ENCODE measurements around the gene ATP8A2.

GRCh38 chr13:25929816-25930215 is 558.0 kb downstream of the ATP8A2 start:
- TF ChIP-seq, protein P1, sequence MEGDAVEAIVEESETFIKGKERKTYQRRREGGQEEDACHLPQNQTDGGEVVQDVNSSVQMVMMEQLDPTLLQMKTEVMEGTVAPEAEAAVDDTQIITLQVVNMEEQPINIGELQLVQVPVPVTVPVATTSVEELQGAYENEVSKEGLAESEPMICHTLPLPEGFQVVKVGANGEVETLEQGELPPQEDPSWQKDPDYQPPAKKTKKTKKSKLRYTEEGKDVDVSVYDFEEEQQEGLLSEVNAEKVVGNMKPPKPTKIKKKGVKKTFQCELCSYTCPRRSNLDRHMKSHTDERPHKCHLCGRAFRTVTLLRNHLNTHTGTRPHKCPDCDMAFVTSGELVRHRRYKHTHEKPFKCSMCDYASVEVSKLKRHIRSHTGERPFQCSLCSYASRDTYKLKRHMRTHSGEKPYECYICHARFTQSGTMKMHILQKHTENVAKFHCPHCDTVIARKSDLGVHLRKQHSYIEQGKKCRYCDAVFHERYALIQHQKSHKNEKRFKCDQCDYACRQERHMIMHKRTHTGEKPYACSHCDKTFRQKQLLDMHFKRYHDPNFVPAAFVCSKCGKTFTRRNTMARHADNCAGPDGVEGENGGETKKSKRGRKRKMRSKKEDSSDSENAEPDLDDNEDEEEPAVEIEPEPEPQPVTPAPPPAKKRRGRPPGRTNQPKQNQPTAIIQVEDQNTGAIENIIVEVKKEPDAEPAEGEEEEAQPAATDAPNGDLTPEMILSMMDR (IDR thresholded peaks at IDR 0.05): no peak
- TF ChIP-seq, protein P2, sequence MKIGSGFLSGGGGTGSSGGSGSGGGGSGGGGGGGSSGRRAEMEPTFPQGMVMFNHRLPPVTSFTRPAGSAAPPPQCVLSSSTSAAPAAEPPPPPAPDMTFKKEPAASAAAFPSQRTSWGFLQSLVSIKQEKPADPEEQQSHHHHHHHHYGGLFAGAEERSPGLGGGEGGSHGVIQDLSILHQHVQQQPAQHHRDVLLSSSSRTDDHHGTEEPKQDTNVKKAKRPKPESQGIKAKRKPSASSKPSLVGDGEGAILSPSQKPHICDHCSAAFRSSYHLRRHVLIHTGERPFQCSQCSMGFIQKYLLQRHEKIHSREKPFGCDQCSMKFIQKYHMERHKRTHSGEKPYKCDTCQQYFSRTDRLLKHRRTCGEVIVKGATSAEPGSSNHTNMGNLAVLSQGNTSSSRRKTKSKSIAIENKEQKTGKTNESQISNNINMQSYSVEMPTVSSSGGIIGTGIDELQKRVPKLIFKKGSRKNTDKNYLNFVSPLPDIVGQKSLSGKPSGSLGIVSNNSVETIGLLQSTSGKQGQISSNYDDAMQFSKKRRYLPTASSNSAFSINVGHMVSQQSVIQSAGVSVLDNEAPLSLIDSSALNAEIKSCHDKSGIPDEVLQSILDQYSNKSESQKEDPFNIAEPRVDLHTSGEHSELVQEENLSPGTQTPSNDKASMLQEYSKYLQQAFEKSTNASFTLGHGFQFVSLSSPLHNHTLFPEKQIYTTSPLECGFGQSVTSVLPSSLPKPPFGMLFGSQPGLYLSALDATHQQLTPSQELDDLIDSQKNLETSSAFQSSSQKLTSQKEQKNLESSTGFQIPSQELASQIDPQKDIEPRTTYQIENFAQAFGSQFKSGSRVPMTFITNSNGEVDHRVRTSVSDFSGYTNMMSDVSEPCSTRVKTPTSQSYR (CRISPR knock-in tag; IDR thresholded peaks at IDR 0.05): no peak
- TF ChIP-seq PRDM15 (CRISPR knock-in tag; IDR thresholded peaks at IDR 0.05) (no peak), ESRRA (CRISPR knock-in tag; IDR thresholded peaks at IDR 0.05; ENCODE audit: borderline replicate concordance) (no peak), USF2 (CRISPR knock-in tag; IDR thresholded peaks at IDR 0.05) (no peak), ATF1 (CRISPR knock-in tag; IDR thresholded peaks at IDR 0.05) (no peak), SP1 (CRISPR knock-in tag; conservative IDR thresholded peaks at IDR 0.05) (no peak), ZBTB21 (CRISPR knock-in tag; IDR thresholded peaks at IDR 0.05; ENCODE audit: borderline replicate concordance) (no peak)
- TF ChIP-seq, protein P3, sequence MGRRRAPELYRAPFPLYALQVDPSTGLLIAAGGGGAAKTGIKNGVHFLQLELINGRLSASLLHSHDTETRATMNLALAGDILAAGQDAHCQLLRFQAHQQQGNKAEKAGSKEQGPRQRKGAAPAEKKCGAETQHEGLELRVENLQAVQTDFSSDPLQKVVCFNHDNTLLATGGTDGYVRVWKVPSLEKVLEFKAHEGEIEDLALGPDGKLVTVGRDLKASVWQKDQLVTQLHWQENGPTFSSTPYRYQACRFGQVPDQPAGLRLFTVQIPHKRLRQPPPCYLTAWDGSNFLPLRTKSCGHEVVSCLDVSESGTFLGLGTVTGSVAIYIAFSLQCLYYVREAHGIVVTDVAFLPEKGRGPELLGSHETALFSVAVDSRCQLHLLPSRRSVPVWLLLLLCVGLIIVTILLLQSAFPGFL (CRISPR knock-in tag; IDR thresholded peaks at IDR 0.05; ENCODE audit: borderline replicate concordance): no peak
- TF ChIP-seq, protein P4, sequence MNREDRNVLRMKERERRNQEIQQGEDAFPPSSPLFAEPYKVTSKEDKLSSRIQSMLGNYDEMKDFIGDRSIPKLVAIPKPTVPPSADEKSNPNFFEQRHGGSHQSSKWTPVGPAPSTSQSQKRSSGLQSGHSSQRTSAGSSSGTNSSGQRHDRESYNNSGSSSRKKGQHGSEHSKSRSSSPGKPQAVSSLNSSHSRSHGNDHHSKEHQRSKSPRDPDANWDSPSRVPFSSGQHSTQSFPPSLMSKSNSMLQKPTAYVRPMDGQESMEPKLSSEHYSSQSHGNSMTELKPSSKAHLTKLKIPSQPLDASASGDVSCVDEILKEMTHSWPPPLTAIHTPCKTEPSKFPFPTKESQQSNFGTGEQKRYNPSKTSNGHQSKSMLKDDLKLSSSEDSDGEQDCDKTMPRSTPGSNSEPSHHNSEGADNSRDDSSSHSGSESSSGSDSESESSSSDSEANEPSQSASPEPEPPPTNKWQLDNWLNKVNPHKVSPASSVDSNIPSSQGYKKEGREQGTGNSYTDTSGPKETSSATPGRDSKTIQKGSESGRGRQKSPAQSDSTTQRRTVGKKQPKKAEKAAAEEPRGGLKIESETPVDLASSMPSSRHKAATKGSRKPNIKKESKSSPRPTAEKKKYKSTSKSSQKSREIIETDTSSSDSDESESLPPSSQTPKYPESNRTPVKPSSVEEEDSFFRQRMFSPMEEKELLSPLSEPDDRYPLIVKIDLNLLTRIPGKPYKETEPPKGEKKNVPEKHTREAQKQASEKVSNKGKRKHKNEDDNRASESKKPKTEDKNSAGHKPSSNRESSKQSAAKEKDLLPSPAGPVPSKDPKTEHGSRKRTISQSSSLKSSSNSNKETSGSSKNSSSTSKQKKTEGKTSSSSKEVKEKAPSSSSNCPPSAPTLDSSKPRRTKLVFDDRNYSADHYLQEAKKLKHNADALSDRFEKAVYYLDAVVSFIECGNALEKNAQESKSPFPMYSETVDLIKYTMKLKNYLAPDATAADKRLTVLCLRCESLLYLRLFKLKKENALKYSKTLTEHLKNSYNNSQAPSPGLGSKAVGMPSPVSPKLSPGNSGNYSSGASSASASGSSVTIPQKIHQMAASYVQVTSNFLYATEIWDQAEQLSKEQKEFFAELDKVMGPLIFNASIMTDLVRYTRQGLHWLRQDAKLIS (CRISPR knock-in tag; IDR thresholded peaks at IDR 0.05; ENCODE audit: borderline replicate concordance): no peak

Data from WTC11 (cell line).